Osteocyte (in vitro differentiated cells): ENCODE measurements around the gene SPACDR. TPM values are rescaled to one million over a fixed set of nuclear protein-coding genes. Genes with fewer than 3 reads are reported as not detected.
"Not testable (repeated sequence)": the region's sequence is repeated elsewhere in the genome, so short reads cannot be mapped to it uniquely, and the experiment has no call there.

Source experiments
- DNase-seq: peaks from one replicate; pipeline ENCODE4 v3.0.0; 2021; ENCODE audit warnings: mixed read lengths; ENCODE audit not compliant: unreplicated experiment; ENCODE audit errors: extremely low spot score
- H3K27ac Mint-ChIP-seq: one replicate; pipeline ENCODE4 v1.8.0; 2021; ENCODE audit warnings: mild to moderate bottlenecking, mixed read lengths; ENCODE audit not compliant: unreplicated experiment
- H3K27me3 Mint-ChIP-seq: one replicate; pipeline ENCODE4 v1.8.0; 2021; ENCODE audit warnings: mixed read lengths; ENCODE audit not compliant: unreplicated experiment
- H3K36me3 Mint-ChIP-seq: one replicate; pipeline ENCODE4 v1.8.0; 2021; ENCODE audit warnings: mixed read lengths; ENCODE audit not compliant: unreplicated experiment
- H3K4me1 Mint-ChIP-seq: one replicate; pipeline ENCODE4 v1.8.0; 2021; ENCODE audit warnings: mixed read lengths; ENCODE audit not compliant: unreplicated experiment
- H3K4me3 Mint-ChIP-seq: one replicate; pipeline ENCODE4 v1.8.0; 2021; ENCODE audit warnings: mild to moderate bottlenecking, moderate library complexity, mixed read lengths; ENCODE audit not compliant: unreplicated experiment
- H3K9me3 Mint-ChIP-seq: one replicate; pipeline ENCODE4 v1.8.0; 2021; ENCODE audit warnings: mixed read lengths; ENCODE audit not compliant: unreplicated experiment
- CTCF ChIP-seq: fragments of 200-600 bp; sonication (generic); IDR thresholded peaks from 2 replicates; pipeline ENCODE4 v1.5.0; 2021; ENCODE audit warnings: antibody characterized with exemption, mild to moderate bottlenecking, moderate library complexity
- total RNA-seq: library from RNA; stranded (reverse); gene quantifications from 2 replicates; pipeline ENCODE4 v1.2.1, GENCODE V29; 2021

Gene SPACDR
- total RNA-seq, 1 donor from 2014 or later = 0.46 TPM

- no peak for DNase-seq
- H3K4me3 Mint-ChIP-seq = no peak overlapping the region
Measured at GRCh38 chr7:100449190-100449795, 14.8 kb downstream of the SPACDR start.

GRCh38 chr7:100447363-100447762, 16.7 kb downstream of the SPACDR start:
- not testable (repeated sequence) for H3K9me3 Mint-ChIP-seq, DNase-seq, H3K4me3 Mint-ChIP-seq, H3K27me3 Mint-ChIP-seq, H3K36me3 Mint-ChIP-seq, H3K4me1 Mint-ChIP-seq, H3K27ac Mint-ChIP-seq

More at GRCh38 chr7:100449190-100449795, 14.8 kb downstream of the SPACDR start:
- H3K9me3 Mint-ChIP-seq = no peaks in the 10 kb centered on the region
- no peak overlapping the region for H3K27ac Mint-ChIP-seq
- no peaks in the 10 kb centered on the region for H3K27me3 Mint-ChIP-seq
- peaks cover 7% of the 10 kb centered on the region for H3K4me1 Mint-ChIP-seq
- H3K36me3 Mint-ChIP-seq = no peaks in the 10 kb centered on the region
- no peak for TF ChIP-seq CTCF

GRCh38 chr7:100446040-100446439, 18.0 kb downstream of the SPACDR start:
- H3K4me3 Mint-ChIP-seq = no peak overlapping the region
- no peaks in the 10 kb centered on the region for H3K9me3 Mint-ChIP-seq
- H3K27me3 Mint-ChIP-seq = no peaks in the 10 kb centered on the region
- no peak overlapping the region for H3K27ac Mint-ChIP-seq
- DNase-seq = no peak
- H3K4me1 Mint-ChIP-seq = peaks cover 8% of the 10 kb centered on the region
- H3K36me3 Mint-ChIP-seq = no peaks in the 10 kb centered on the region
- no peak for TF ChIP-seq CTCF

- Mint-ChIP-seq H3K4me3 (no peak overlapping the region), H3K27ac (no peak overlapping the region), H3K27me3 (no peaks in the 10 kb centered on the region), H3K36me3 (no peaks in the 10 kb centered on the region), H3K4me1 (peaks cover 6% of the 10 kb centered on the region), H3K9me3 (no peaks in the 10 kb centered on the region)
- DNase-seq = no peak
- no peak for TF ChIP-seq CTCF
Measured at GRCh38 chr7:100444311-100445278, 19.5 kb downstream of the SPACDR start.

- H3K36me3 Mint-ChIP-seq = no peaks in the 10 kb centered on the region
- no peak overlapping the region for H3K4me3 Mint-ChIP-seq
- peaks cover 9% of the 10 kb centered on the region for H3K4me1 Mint-ChIP-seq
- no peak overlapping the region for H3K27ac Mint-ChIP-seq
- no peaks in the 10 kb centered on the region for H3K27me3 Mint-ChIP-seq
- H3K9me3 Mint-ChIP-seq = no peaks in the 10 kb centered on the region
- no peak for TF ChIP-seq CTCF
- no peak for DNase-seq
Measured at GRCh38 chr7:100443096-100443840, 20.8 kb downstream of the SPACDR start.
